ENCODE data around the gene MUC13. TPM values are rescaled to one million over a fixed set of nuclear protein-coding genes. Genes with fewer than 3 reads are reported as not detected.
A peak's percentile ranks its signal among the peaks of the same experiment; 100 is the strongest.

MUC13 gene
- total and polyA plus RNA-seq, 9 of the 15 experiments (the other 6 are each of a cell fraction or from before 2014, with no cell fraction given), result 0.09 TPM; not detected in 8

- TF ChIP-seq E2F6 (IDR thresholded peaks at IDR 0.05; ENCODE audit: borderline replicate concordance in 1 of 2, extremely low read depth in 1 of 2, insufficient read depth in 1 of 2, insufficient read length in 1 of 2, low read depth in 1 of 2, low read length in 1 of 2, poor library complexity in 1 of 2, severe bottlenecking in 1 of 2) (no peak), CREBBP (IDR thresholded peaks at IDR 0.05; ENCODE audit: low read depth, low read length) (no peak), PHF8 (IDR thresholded peaks at IDR 0.05; ENCODE audit: borderline replicate concordance, low read length) (peak; percentile 37; the same call in 1 of the 2 replicates), FUS (optimal IDR thresholded peaks at IDR 0.05; ENCODE audit: low read depth, low read length) (peak; percentile 15), EZH2 (IDR thresholded peaks at IDR 0.05; ENCODE audit: borderline replicate concordance, low read depth, low read length) (no peak), NFIC (IDR thresholded peaks at IDR 0.05) (no peak), FOXK2 (conservative IDR thresholded peaks at IDR 0.05 in 1 of 2, IDR thresholded peaks at IDR 0.05 in 1 of 2; ENCODE audit: low read depth in 2 of 2) (0 out of 4 replicates have a peak, but pooled peaks of 1 of the 2 experiments have one; percentile 38), MAZ (CRISPR knock-in tag; conservative IDR thresholded peaks at IDR 0.05 in 1 of 2, IDR thresholded peaks at IDR 0.05 in 1 of 2) (peak; percentile 9 to 24; a peak in 1 of 4 replicates), UBTF (IDR thresholded peaks at IDR 0.05; ENCODE audit: borderline replicate concordance in 1 of 2, low read depth in 2 of 2, low read length in 2 of 2) (0 out of 4 replicates have a peak, but pooled peaks of 1 of the 2 experiments have one; percentile 23), TAF1 (IDR thresholded peaks at IDR 0.05; ENCODE audit: control insufficient read depth, extremely low read depth, insufficient read depth, low read length, severe bottlenecking) (peak; percentile 21), ZSCAN32 (CRISPR knock-in tag; IDR thresholded peaks at IDR 0.05) (no peak), ZBTB17 (CRISPR knock-in tag; IDR thresholded peaks at IDR 0.05) (peak; percentile 47; the same call in 1 of the 2 replicates), NR2F6 (CRISPR knock-in tag; IDR thresholded peaks at IDR 0.05) (no peak), GABPB1 (CRISPR knock-in tag; IDR thresholded peaks at IDR 0.05) (0 out of 2 replicates have a peak, but pooled peaks have one; percentile 17), HMG20B (CRISPR knock-in tag; IDR thresholded peaks at IDR 0.05) (no peak), CTCF (IDR thresholded peaks at IDR 0.05 in 2 of 3, conservative IDR thresholded peaks at IDR 0.05 in 1 of 3; ENCODE audit: insufficient read depth in 2 of 3, low read depth in 1 of 3, low read length in 3 of 3) (peak in 1 of 3 experiments; percentile 1; a peak in 1 of 6 replicates)
Observed at GRCh38 chr3:124886168-124887056, 48.1 kb downstream of the MUC13 start (continued).

Data from K562 (cell line).